Measurements from ENCODE around the gene ORM1.

- TF ChIP-seq, protein P1, sequence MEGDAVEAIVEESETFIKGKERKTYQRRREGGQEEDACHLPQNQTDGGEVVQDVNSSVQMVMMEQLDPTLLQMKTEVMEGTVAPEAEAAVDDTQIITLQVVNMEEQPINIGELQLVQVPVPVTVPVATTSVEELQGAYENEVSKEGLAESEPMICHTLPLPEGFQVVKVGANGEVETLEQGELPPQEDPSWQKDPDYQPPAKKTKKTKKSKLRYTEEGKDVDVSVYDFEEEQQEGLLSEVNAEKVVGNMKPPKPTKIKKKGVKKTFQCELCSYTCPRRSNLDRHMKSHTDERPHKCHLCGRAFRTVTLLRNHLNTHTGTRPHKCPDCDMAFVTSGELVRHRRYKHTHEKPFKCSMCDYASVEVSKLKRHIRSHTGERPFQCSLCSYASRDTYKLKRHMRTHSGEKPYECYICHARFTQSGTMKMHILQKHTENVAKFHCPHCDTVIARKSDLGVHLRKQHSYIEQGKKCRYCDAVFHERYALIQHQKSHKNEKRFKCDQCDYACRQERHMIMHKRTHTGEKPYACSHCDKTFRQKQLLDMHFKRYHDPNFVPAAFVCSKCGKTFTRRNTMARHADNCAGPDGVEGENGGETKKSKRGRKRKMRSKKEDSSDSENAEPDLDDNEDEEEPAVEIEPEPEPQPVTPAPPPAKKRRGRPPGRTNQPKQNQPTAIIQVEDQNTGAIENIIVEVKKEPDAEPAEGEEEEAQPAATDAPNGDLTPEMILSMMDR (conservative IDR thresholded peaks at IDR 0.05 in 1 of 2, IDR thresholded peaks at IDR 0.05 in 1 of 2; ENCODE audit: low read depth in 1 of 2, low read length in 2 of 2): no peak
- no peak for TF ChIP-seq EZH2 (IDR thresholded peaks at IDR 0.05; ENCODE audit: low read length, missing control alignments)
Measured at GRCh38 chr9:114338187-114338586, 15.3 kb downstream of the ORM1 start.
